CD4-positive, alpha-beta T cell treated with Interleukin-6 for 4 hours (primary cell): ENCODE data around the gene MYO9A.

ENCODE experiments used
- DNase-seq: peaks from one replicate; pipeline ENCODE4 v3.0.0-alpha.2; 2020; ENCODE audit warnings: mixed read lengths

MYO9A gene

GRCh38 chr15:71804695-71805470 lies 313.1 kb downstream of the MYO9A start:
- DNase-seq = no peak

DNA sequence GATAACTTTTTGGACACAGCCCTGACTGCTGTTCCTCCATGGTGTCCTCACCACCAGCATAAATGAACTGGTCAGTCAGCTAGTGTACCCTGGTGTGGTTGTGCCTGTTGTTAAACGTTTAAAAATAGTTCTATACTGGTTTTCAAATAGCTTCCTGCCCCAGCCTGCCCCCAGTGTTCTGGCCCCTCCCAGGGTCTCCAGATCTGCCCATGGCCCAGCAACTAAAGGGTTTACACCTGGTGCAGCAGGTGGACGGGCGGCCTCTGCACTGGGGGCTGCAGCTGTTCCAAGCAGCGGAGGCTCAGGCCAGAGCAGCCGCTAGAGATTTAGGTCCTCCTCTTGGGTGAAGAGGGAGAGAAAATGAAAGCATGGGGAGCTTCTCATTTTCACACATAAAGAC lies 313.7 kb downstream of the MYO9A start:
- no peak for DNase-seq

DNA sequence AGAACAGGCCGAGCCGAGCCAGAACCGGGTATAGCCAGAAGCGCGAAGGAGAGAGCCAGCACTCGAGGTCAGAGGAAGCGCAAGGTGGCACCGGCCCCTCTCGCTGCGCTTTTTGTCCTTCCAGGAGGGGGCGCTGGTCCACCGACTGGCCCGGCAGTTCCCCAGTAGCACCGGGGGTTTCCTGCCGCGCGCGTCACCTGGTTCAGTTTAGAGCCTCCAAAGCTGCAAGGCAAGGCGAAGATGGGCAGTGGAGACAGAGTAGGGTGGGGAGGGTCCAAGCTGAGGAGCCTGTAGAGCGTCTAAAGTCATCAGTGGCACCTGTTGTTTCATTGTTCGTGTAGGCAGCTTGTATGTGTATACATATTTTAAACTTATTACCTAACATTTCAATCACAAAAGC lies 315.2 kb downstream of the MYO9A start:
- no peak for DNase-seq

DNA sequence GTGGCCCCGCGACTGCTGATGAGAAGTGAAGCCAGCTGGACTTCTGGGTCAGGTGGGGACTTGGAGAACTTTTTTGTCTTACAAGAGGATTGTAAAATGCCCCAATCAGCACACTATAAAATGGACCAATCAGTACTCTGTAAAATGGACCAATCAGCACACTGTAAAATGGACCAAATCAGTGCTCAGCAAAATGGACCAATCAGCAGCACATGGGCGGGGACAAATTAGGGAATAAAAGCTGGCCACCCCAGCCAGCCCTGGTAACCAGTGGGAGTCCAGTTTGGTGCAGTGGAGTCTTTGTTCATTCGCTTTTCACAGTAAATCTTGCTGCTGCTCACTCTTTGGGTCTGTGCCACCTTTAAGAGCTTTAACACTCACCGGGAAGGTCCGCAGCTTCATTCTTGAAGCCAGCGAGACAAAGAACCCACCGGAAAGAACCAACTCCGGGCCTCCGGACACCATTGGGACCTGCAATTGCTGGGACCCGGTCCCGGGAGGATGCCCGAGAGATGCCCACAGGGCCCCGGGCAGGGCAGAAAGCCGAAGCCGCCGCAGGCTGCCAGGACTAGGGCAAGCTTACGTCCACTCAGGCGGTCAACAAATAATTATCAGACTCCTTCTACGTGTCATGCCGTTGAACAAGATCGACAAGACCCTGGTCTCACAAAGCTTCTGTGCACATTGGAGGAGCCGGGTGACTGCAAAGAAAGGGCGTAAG lies 315.9 kb downstream of the MYO9A start:
- no peak for DNase-seq

DNA sequence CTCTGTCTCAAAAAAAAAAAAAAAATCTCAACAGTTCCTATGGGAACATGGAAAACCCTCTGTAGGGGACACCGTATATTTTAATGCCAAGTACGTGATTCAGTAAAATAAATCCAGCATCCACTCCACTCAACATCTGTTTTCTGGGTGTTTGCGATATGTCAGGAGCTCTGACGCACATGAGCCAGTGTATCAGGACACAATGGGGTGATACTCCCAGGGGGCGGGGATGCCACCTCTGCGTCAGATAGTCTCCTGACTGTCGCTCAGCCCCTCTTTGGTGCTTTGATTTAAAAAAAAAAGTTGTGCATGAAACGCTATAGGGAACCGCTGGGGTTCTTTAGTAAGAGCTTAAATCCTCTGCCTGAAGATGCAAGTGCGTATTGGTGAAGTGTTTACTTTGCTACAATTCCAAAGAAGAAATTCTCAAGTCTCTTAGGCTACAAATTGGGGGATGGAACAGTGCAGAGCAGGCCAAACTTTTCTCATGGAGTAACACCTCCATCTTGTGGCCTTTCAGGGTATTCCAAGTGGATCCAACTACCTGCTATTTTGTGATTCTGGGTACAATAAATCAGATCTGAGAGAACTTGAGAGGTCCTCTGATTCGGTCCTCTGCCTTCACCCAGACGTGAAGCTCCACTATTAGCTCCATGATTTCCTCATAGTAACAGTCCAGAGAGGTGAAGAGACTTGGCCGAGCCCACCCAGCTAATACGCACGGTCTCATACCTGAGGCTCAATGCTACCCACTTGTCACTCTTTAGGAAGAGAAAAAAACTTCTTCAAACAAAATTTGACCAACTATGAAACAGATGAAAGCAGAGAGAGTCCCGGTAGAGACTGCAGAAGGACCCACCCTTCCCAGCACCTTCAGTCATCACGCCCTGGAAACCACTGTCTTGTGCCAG lies 316.9 kb downstream of the MYO9A start:
- peak; percentile 5 for DNase-seq

GRCh38 chr15:71800190-71800589 lies 317.8 kb downstream of the MYO9A start:
- no peak for DNase-seq

DNA sequence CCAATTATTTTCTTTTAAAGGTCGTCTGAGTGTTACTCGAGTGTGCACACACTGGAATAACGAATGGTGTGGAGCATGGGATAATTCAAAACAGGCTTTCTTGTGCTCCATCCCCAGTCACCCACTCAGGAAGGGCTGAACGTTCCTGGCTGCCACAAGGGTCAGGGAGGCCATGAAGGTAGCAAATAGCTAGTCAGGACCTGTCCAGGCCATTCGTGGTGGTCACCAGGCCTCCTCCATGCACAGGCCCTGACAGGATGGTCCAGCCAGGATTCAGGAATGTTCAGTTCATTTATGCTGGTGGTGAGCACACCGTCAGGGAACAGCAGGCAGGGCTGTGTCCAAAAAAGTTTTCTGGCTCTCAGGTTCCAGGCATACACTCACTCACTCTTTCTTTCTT lies 319.3 kb downstream of the MYO9A start:
- no peak for DNase-seq

DNA sequence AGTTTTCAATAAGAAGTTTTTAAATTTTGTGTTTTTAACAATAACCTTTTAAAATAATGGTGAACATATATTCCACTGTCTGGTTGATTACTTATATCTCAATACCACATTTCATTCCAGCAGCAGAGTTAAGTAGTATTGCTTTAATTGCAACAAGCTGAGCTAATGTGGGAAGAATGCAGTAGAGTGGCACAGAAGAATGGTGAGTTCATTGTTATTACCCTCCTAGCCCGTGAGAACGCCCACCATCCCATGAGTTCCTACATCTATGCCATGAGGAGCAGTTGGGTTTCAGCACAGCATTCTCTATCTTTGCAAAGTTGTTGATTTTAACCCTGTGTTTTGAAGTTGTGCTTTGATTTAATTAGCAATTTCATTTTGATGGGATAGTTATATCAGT lies 325.4 kb downstream of the MYO9A start:
- DNase-seq = no peak

DNA sequence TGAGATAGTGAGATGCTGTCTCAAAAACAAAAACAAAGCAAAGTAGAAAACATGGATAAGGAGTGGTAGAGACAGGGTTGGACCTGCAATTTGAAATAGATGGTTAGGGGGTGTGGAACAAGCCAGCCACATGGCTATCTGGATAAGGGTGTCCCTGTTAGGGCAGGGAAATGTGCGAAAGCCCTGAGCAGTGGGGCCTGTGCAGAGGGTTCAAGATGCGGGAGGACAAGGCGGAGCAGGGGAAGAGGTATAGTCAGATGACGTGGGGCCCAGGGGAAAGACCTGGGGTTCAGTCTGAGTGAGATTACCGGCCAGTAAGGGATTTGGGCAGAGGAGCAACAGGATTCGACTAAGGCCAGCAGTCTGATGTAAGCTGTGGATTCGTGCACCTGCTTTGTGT lies 326.0 kb downstream of the MYO9A start:
- DNase-seq = no peak

DNA sequence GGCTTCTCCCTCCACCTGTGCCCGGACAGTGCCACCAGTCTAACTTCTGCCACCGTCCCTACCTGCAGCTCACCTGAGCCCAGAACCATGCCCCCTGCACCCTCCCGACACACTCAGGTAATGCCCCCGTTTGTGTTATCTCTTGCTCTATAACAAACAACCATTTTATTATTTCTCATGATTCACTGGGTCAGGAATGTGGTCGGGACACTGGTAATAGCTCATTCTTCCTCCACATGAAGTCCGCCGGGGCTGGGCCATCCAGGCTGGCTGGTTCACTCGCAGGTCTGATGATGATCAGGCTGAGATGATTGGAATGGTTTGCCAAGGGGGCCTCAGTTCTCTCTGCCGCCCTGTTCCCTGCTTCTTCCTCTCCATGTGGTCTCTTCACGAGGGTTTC lies 327.9 kb downstream of the MYO9A start:
- DNase-seq = no peak

DNA sequence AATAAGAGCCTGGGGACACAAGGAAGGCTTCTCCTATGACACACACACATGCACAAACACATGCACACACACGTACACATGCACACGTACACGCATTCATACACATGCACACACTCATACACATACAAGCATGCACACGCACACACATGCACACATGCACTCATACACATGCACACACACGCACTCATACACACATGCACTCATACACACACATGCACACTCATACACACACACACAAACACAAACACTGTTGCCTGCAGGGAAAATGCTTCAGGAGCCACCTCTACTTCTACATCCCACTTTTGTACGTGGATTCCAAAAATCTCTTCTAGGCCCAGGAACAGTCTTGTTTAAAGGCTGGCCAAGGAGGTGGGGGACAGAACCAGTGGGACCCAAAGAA lies 328.3 kb downstream of the MYO9A start:
- no peak for DNase-seq

DNA sequence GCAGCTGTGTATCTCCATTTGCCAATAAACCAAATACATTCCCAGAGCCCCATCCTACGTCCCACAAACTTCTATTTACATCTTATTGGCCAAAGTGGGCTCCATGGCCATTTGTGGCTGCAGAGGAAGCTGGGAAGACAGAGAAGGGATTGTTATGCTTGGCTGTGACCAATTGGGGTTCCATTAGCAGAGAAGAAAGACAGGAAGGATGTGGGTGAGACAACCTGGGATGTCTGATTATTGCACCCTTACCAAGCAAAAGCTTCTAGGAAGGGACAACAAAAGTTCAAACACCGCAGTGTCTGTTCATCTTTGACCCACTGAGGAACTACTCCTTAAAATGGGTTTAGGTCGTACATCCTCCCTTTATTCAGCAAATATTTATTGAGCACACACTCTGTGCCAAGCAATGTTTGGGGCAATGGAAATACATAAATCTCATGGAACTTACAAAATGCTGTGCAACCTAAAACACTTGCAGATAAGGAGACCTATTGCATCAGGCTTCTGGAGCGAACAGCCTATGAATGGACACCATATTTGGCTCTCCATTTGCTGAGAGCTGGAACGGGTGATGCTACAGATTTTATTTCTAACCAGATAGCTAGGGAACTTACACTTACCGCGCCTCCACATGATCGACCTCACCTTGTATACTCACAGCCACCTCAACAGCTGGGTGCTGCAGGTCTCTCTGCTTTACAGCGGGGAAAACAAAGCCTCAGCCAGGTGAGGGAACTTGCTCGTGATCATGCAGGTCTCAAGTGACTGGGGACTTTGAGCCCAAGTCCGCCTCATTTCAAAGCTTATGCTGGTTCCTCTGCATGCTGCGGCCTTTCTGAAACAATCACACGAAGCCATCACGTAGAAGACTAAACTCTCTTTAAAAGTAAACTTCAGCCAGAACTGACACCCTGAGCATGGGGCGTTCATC lies 329.0 kb downstream of the MYO9A start:
- DNase-seq = no peak

GRCh38 chr15:71786673-71787072 lies 331.3 kb downstream of the MYO9A start:
- no peak for DNase-seq

DNA sequence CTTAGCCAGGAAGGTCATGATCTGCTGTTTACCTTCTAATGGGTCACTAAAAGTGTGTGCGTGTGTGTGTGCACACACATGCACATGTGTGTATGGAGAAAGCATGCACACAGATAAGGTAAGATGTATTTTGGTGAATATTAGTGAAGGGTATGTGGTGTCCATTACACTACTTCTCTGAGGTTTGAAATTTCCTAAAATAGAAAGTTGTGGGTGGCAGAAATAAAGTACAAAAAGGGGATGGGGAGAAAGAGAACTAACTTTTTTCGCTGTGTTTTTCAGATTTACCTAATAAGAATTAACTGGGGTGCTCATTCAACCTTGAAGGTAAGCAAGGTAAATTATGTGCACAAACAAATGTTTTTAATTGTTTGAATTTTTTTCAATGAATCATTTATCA lies 332.0 kb downstream of the MYO9A start:
- no peak for DNase-seq

DNA sequence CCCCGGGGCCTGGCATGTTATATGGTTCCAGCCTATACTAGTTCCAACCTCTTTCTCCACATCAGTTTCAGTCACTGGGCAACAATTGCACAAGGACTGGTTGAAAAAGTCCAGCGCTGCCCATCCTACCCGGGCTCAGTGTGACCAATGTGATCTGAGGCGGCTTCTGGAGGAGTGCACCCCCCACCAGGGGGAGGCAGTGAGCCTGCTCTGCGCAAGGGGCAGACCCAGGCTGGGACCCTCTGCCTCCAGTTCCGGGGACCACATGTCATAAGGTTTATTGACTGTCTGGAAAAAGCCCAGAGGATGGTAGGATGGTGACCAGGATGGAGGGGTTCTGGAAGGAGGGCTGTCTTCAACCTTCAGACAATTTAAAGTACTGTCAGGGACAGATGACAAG lies 333.2 kb downstream of the MYO9A start:
- DNase-seq = peak; percentile 13

DNA sequence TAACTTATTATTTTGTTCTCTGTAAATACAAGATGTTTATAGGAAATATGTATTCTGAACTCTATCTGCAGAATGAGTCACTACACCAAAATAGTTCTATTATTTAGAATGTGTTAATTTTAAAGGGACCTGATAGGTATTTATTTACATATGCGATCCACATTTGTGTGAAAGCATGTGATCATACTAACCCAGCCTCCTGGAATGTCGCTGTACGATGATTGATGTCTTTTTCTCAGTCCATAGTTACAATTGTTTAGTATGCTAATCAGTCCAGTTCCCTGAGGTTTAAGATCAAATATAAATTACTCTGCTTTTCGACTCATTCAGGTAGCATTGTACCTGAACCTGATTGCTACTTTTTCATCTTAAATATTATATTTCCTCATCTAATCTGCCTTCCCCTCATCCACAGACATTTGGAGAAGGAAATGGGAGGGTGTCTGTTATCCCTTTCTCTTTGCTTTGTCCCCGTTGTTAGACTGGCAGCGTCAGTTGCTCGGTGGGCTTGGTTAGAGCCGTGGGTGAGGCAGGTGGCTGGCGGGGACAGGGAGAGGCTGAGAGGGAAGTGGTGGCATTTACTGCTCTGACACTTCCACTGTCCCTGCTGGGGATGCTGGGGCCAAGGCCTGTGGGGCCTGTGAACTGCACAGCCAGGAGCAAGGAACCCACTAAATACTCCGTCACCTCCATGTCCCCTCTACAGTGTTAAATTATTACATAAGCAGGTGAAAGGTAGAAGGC lies 335.4 kb downstream of the MYO9A start:
- no peak for DNase-seq

- DNase-seq = no peak
Measured at GRCh38 chr15:71781965-71782265, 336.0 kb downstream of the MYO9A start.

- no peak for DNase-seq
Measured at GRCh38 chr15:71781179-71781964, 336.6 kb downstream of the MYO9A start.

DNA sequence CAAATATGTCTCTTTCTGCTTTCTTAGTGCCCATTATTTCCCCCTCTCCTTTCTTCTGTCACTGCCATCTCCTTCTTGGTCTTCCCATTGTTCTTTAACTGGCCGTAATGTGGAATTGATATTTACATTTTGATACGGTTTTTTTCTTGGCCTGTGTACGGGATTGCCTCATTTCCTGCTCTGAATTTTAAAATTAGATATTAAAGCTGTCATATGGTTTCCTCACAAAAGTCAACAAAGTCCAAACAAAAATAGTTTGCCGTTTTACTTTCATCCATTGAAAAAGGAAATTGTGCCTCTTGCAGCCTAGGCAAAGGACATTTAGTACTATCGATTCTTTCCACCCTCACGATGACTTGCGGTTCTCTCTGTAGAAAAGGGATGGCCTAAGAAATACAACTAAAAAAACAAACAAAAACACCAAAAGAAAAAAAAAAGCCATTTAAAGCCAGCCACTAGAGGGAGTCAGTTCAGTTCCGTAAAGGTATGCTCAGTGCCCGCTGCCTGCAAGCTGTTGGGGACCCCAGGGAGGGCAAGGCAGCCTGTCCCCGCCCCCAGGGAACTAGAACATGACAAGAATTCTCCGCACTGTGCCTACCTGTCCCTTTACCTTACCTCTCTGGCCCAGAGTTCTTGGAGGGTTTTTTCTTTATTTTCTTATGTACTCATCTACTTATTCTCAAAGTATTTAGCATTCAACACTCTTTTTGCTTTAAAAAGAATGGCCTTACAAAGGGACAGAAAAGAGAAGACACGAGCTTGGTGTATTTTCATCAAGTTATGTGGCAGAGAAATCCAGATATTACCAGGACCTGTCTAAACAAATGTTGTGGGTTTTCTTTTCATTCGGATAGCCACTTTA lies 337.6 kb downstream of the MYO9A start:
- DNase-seq = peak; percentile 43
